NCI-H1930 (cell line): Measurements from ENCODE around the gene KCNN2.

ENCODE experiments used
- DNase-seq, 2 experiments: peaks; one replicate each; lab custom pipeline; 2025; lab: John Stamatoyannopoulos, UW

The KCNN2 gene

GRCh38 chr5:114544561-114544960 lies 182.7 kb downstream of the KCNN2 start:
- DNase-seq, result no peak
